Small intestine (tissue), 7 donors: ENCODE data around the gene CDSN. TPM values are rescaled to one million over a fixed set of nuclear protein-coding genes. Genes with fewer than 3 reads are reported as not detected.

Experiments
- DNase-seq, 2 donors: peaks; one replicate each; pipeline versions ENCODE4 v3.0.0 to v3.0.0-alpha.2; 2013
- FAIRE-seq: peaks from 2 replicates; lab custom pipeline; 2012; peaks lifted over from hg19 to GRCh38; lab: Jason Lieb, UNC
- H3K27ac ChIP-seq, 3 donors: one replicate each; pipeline ENCODE4 v1.5.1; 2013; ENCODE audit warnings: low read length in 2 of 3, mild to moderate bottlenecking in 2 of 3, control low read depth in 1 of 3, inconsistent platforms in 1 of 3, low read depth in 1 of 3, moderate library complexity in 1 of 3
- H3K27me3 ChIP-seq, 3 donors: one replicate each; pipeline ENCODE4 v1.6.1; 2013; ENCODE audit warnings: low read length in 3 of 3, inconsistent platforms in 1 of 3; ENCODE audit not compliant: control insufficient read depth in 3 of 3, insufficient read depth in 3 of 3
- H3K36me3 ChIP-seq, 3 donors: one replicate each; pipeline ENCODE4 v1.6.1; 2013; ENCODE audit warnings: low read length in 3 of 3, inconsistent platforms in 1 of 3, low read depth in 1 of 3, mild to moderate bottlenecking in 1 of 3, moderate library complexity in 1 of 3; ENCODE audit not compliant: control insufficient read depth in 3 of 3, insufficient read depth in 2 of 3
- H3K4me1 ChIP-seq, 3 donors: one replicate each; pipeline ENCODE4 v1.6.1; 2013; ENCODE audit warnings: low read length in 2 of 3, inconsistent platforms in 1 of 3, low read depth in 1 of 3, mild to moderate bottlenecking in 1 of 3, moderate library complexity in 1 of 3; ENCODE audit not compliant: control insufficient read depth in 3 of 3, insufficient read depth in 2 of 3
- H3K4me3 ChIP-seq, 3 donors: one replicate each; pipeline ENCODE4 v1.5.1; 2013; ENCODE audit warnings: low read length in 3 of 3, control low read depth in 1 of 3, inconsistent platforms in 1 of 3, low read depth in 1 of 3, mild to moderate bottlenecking in 1 of 3, moderate library complexity in 1 of 3
- H3K9me3 ChIP-seq, 2 donors: one replicate each; pipeline ENCODE4 v1.6.1; 2013; ENCODE audit warnings: low read depth in 1 of 2, low read length in 1 of 2; ENCODE audit not compliant: control insufficient read depth in 2 of 2, insufficient read depth in 1 of 2
- WGBS, 3 donors: extraction: QIAGEN DNeasy Blood & Tissue Kit; methylation state at CpG; one replicate each; pipeline ENCODE4 v1.1.7; 2013; 5-methylcytosine and 5-hydroxymethylcytosine counted together
- polyA plus RNA-seq, 4 donors: library from polyadenylated mRNA; stranded (reverse) in 3 of 4; unstranded in 1 of 4; fragments of 200-250 nt in 3 of 4; fragments of 120-200 nt in 1 of 4; gene quantifications; one replicate each; pipeline versions ENCODE4 v1.2.1 to v1.2.3, GENCODE V29; 2013
- donor health status: healthy with polysubstance abuse.
- donor health status: control.
- donor health status: control.
- donor health status: Bipolar disorder and iron deficiency.
- donor health status: healthy.

The CDSN gene
- polyA plus RNA-seq, 4 donors = 0.07 TPM; not detected in 3

DNA sequence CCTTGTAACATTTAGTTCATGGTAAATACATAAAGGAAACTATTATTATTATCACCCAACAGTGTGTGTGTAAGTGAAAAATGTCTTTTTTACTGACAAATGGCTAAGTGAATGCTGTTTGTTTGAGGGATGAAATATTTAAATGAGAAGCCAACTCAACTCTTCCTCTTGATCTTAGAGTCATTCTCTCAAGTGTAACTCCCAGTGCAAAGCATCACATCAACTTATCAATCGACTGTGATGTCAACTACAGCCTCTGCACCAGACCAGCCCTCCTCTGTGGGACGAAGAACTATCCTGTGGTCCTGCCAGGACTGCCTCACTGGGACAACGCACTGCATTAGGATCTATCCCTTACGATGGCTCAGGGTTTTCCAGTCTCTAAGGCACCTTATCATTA lies 13.2 kb downstream of the CDSN start:
- Histone ChIP-seq H3K4me3 (no peak overlapping the region), H3K27me3 (peaks cover 0 to 17% (median 0%) of the 10 kb centered on the region in 3 donors), H3K36me3 (no peaks in the 10 kb centered on the region), H3K4me1 (no peaks in the 10 kb centered on the region), H3K27ac (no peak overlapping the region), H3K9me3 (no peaks in the 10 kb centered on the region)
- DNase-seq (no peak), FAIRE-seq (no peak)
- WGBS, 3 donors = 54 to 77% (median 64%) methylated on average over 4 of the region's 4 CpGs

DNA sequence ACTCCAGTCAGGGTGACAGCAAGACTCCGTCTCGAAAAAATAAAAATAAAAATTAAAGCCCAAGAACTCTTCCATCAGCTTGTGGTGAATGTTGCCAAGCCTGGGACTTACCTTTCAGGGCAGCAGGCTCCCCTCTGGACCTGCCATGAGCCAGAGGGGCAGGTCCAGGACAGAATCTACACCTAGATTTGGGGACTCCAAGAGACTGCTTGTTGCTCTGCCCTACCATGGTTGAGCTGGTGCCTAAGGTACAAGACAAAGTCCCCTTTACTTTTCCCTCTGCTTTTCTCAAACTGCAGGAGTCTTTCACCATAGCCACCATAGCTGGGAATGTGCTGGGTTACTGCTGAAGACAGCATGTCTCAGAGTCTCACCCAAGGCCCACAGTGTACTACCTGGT lies 17.1 kb downstream of the CDSN start:
- H3K27me3 ChIP-seq = no peaks in the 10 kb centered on the region
- no peak for DNase-seq
- H3K36me3 ChIP-seq = no peaks in the 10 kb centered on the region
- 96 to 100% (median 96%) methylated on average over 2 of the region's 2 CpGs for WGBS, 3 donors
- H3K4me1 ChIP-seq = no peaks in the 10 kb centered on the region
- H3K9me3 ChIP-seq = no peaks in the 10 kb centered on the region
- no peak for FAIRE-seq
- H3K27ac ChIP-seq = no peak overlapping the region
- H3K4me3 ChIP-seq = no peak overlapping the region

DNA sequence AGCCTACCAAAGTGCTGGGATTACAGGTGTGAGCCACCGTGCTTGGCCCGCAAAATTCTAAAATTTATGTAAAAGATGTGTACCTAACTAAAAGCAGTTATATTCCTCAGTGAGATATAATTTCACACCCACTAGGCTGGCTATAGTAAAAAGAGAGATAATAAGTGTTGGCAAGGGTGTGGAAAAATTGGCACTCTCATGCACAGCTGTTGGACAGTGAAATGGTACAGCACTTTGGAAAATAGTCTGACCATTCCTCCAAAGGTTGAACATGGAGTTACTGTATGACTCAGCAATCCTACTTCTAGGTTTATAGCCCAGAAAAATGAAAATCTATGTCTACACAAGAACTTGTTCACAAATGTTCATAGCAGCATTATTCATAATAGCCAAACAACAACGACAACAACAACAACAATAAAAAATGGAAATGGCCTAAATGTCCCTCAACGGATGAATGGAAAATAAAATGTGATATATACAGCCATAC lies 21.8 kb downstream of the CDSN start:
- no peak overlapping the region for H3K4me3 ChIP-seq
- DNase-seq = no peak
- H3K4me1 ChIP-seq = no peaks in the 10 kb centered on the region
- no peaks in the 10 kb centered on the region for H3K36me3 ChIP-seq
- no peak for FAIRE-seq
- H3K27ac ChIP-seq = no peak overlapping the region
- no peaks in the 10 kb centered on the region for H3K9me3 ChIP-seq
- WGBS, 3 donors = 86 to 92% (median 86%) methylated on average over 4 of the region's 4 CpGs
- H3K27me3 ChIP-seq = no peaks in the 10 kb centered on the region

DNA sequence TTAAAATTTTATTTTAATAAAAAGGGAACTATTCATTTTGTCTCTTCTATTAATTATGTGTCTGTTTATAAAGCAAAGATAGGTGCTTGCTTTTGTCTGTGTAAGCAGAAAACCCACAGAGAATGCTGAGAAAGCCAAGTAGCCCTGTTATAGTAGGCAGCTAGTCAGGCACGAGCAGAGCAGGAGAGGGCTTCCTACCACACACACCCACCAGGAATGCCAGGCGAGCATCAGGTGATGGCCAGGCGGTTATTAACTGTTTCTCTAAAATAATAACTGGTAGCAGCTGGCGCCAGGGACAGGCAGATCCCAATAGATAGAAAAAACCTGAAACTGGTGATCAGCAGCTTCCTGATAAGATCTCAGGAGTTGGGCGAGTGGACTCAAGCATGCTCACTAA lies 23.6 kb downstream of the CDSN start:
- Histone ChIP-seq H3K9me3 (no peaks in the 10 kb centered on the region), H3K4me1 (no peaks in the 10 kb centered on the region), H3K36me3 (no peaks in the 10 kb centered on the region), H3K27ac (no peak overlapping the region), H3K4me3 (no peak overlapping the region), H3K27me3 (no peaks in the 10 kb centered on the region)
- no peak for DNase-seq
- 50 to 65% (median 65%) methylated on average over 5 of the region's 5 CpGs for WGBS, 3 donors
- no peak for FAIRE-seq

DNA sequence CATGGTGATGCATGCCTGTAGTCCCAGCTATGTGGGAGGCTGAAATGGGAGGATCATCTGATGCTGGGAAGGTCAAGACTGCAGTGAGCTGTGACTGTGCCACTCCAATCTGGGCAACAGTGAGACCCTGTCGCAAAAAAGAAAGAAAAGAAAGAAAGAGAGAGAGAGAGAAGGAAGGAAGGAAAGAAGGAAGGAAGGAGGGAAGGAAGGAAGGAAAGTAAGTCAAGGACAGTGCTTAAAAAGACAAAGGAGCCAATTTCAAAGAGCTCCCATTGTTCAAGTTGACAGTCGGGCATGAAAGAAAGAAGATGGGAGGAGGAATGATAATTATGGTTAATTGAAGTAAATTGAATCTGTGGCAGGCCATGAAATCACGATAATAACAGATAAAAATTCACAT lies 24.0 kb downstream of the CDSN start:
- DNase-seq (no peak), FAIRE-seq (no peak)
- Histone ChIP-seq H3K4me1 (no peaks in the 10 kb centered on the region), H3K27ac (no peak overlapping the region), H3K27me3 (no peaks in the 10 kb centered on the region), H3K36me3 (no peaks in the 10 kb centered on the region), H3K4me3 (no peak overlapping the region), H3K9me3 (no peaks in the 10 kb centered on the region)
- WGBS, 3 donors = 74 to 83% (median 81%) methylated on average over 3 of the region's 3 CpGs

DNA sequence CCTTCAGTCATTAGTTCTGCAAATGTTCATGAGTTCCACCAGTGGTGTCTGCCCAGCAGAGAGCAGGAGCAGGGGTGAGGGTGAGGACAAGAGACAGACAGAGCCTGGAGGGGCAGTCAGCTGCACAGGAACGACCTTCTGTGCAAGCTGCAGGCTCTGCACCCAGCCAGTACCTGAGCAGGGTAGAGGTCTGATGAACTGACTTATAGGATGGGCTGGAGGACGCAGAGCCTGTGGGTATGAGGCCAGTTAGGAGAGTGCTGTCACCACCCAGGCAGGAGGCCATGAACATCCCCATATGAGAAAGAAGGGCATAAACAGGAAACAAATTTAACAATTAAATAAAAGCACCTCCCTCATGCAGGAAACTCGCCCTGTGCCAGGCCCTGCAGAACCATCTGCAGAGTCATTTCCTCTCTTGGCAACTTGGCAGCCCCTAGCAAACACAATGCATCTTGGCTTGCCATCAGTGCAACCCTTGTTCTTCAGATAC lies 25.8 kb downstream of the CDSN start:
- no peak overlapping the region for H3K4me3 ChIP-seq
- peaks cover 0 to 4% of the 10 kb centered on the region in 2 donors for H3K9me3 ChIP-seq
- no peak for FAIRE-seq
- no peak for DNase-seq
- H3K4me1 ChIP-seq = no peaks in the 10 kb centered on the region
- peak overlapping the region in 1 of 3 donors; percentile 12 for H3K27ac ChIP-seq
- 21 to 29% (median 28%) methylated on average over 3 of the region's 3 CpGs for WGBS, 3 donors
- H3K27me3 ChIP-seq = no peaks in the 10 kb centered on the region
- H3K36me3 ChIP-seq = no peaks in the 10 kb centered on the region

DNA sequence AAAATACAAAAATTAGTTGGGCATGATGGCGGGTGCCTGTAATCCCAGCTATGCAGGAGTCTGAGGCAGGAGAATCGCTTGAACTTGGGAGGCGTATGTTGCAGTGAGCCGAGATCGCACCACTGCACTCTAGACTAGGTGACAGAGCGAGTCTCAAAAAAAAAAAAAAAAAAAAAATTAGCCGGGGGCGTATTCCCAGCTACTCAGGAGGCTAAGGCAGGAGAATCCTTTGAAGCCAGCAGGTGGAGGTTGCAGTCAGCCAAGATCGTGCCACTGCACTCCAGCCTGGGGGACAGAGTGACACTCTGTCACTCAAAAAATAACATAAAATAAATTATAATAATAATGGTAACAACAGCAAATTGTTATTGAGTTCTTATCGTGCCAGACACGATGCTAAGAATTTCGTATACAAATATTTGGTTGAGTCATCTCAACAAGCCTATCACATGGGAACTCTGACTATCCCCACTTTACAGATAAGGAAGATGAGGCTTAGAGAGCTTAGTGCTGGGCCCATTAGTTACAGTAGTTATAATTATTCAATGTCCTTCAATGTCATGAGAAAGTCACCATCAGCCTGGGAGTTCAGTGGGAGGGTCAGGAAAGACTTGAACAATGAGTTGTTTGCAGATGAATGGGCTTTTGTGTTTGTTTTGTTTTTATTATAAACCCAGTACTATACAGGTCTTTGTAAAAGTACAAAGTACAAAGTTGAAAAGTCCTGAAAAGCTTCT lies 27.3 kb downstream of the CDSN start:
- Histone ChIP-seq H3K4me1 (no peaks in the 10 kb centered on the region), H3K27ac (no peak overlapping the region), H3K27me3 (no peaks in the 10 kb centered on the region), H3K4me3 (no peak overlapping the region), H3K36me3 (no peaks in the 10 kb centered on the region), H3K9me3 (peaks cover 0 to 4% of the 10 kb centered on the region in 2 donors)
- DNase-seq (peak; percentile 45 to 54), FAIRE-seq (no peak)
- whole genome bisulfite sequencing, 3 donors = 54 to 77% (median 63%) methylated on average over 11 to 12 of the region's 12 CpGs

DNA sequence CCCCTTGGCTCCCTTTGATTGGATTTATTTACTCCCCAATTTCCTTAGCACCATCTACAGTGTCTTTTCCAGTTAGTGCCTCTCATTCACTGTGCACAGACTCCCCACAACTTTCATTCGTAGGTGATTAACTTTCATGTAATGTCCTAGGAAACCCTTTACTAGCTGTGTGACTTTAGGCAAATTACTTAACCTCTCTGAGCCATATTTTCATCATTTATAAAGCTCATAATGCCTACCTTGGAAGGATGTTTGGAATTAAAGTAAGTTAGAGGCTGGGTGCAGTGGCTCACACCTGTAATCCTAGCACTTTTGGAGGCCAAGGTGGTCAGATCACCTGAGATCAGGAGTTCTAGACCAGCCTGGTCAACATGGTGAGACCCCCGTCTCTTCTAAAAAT lies 28.0 kb downstream of the CDSN start:
- no peaks in the 10 kb centered on the region for H3K4me1 ChIP-seq
- H3K36me3 ChIP-seq = no peaks in the 10 kb centered on the region
- no peak overlapping the region for H3K4me3 ChIP-seq
- DNase-seq = no peak
- 87 to 93% (median 88%) methylated on average over 2 of the region's 2 CpGs for WGBS, 3 donors
- H3K9me3 ChIP-seq = peaks cover 0 to 4% of the 10 kb centered on the region in 2 donors
- H3K27me3 ChIP-seq = no peaks in the 10 kb centered on the region
- H3K27ac ChIP-seq = no peak overlapping the region
- FAIRE-seq = no peak
